Measurements from ENCODE around the gene KCTD3.

DNA sequence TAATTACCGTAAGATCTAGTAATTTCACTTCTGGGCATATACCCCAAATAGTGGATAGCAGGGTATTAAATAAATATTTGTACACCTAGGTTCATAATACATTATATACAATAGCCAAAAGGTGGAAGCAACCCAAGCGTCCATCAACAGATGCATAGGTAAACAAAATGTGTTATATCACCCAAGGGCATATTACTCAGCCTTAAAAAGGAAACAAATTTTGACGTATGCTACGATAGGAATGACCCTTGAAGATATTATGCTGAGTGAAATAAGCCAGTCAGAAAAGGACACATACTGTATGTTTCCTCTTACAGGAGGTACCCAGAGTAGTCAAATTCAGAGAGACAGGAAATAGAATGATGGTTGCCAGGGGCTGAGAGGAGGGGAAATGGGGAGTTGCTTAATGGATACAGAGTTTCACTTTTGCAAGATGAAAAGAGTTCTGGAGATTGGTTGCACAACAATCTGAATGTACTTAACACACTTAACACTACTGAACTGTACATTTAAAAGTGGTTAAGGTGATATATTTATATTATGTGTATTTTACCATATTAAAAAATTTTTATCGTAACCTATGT lies 36.6 kb upstream of the KCTD3 start:
- TF ChIP-seq, protein P1, sequence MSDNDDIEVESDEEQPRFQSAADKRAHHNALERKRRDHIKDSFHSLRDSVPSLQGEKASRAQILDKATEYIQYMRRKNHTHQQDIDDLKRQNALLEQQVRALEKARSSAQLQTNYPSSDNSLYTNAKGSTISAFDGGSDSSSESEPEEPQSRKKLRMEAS (IDR thresholded peaks at IDR 0.05) = no peak
- TF ChIP-seq ELF1 (IDR thresholded peaks at IDR 0.05; ENCODE audit: borderline replicate concordance, low read depth) (no peak), POLR2A (IDR thresholded peaks at IDR 0.05; ENCODE audit: borderline replicate concordance, extremely low read depth, insufficient read depth, insufficient read length) (no peak)
- TF ChIP-seq, protein P2, sequence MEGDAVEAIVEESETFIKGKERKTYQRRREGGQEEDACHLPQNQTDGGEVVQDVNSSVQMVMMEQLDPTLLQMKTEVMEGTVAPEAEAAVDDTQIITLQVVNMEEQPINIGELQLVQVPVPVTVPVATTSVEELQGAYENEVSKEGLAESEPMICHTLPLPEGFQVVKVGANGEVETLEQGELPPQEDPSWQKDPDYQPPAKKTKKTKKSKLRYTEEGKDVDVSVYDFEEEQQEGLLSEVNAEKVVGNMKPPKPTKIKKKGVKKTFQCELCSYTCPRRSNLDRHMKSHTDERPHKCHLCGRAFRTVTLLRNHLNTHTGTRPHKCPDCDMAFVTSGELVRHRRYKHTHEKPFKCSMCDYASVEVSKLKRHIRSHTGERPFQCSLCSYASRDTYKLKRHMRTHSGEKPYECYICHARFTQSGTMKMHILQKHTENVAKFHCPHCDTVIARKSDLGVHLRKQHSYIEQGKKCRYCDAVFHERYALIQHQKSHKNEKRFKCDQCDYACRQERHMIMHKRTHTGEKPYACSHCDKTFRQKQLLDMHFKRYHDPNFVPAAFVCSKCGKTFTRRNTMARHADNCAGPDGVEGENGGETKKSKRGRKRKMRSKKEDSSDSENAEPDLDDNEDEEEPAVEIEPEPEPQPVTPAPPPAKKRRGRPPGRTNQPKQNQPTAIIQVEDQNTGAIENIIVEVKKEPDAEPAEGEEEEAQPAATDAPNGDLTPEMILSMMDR (IDR thresholded peaks at IDR 0.05 in 2 of 3, conservative IDR thresholded peaks at IDR 0.05 in 1 of 3; ENCODE audit: borderline replicate concordance in 1 of 3, insufficient read depth in 1 of 3, low read depth in 2 of 3, low read length in 2 of 3) = no peak
